ENCODE results near the gene ANO6.
"Not testable (repeated sequence)": the region's sequence is repeated elsewhere in the genome, so short reads cannot be mapped to it uniquely, and the experiment has no call there.

The ANO6 gene

DNA sequence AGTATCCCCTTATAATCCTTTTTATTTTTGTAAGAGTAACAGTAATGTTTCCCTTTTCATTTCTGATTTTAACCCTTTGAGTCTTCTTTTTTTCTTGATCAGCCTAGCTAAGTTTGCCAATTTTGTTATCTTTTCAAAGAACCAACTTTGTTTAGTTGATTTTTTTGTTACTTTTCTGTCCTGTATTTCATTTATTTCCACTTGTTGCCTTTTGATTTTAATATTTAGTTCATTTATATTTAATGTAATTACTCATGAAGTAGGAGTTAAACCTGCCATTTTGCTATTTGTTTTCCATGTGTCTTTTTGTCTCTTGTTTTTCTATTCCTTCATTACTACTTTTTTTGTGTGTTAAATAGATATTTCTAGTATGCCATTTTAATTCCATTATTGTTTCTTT, 146.4 kb downstream of the ANO6 start:
- no peak for FAIRE-seq
- DNase-seq (ENCODE audit: extremely low spot score, insufficient read length, low read depth), result no peak

DNA sequence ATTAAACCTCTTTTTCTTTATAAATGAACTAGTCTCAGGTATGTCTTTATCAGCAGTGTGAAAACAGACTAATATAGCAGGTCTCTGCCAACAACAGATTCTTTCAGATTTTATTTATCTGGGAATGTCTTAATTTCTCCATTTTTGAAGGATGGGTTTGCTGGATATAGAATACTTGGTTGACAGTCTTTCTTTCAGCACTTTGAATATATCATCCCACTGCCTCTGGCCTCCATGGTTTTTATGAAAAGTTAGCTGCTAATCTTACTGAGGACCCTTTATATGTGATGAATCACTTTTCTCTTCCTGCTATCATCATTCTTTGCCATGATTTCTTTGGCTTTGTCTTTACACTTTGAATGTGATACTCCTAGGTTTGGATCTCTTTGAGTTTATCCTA, 148.0 kb downstream of the ANO6 start:
- no peak for DNase-seq (ENCODE audit: extremely low spot score, insufficient read length, low read depth)
- no peak for FAIRE-seq

- FAIRE-seq, result no peak
- DNase-seq (ENCODE audit: extremely low spot score, insufficient read length, low read depth), result no peak
Measured at GRCh38 chr12:45368841-45369489, 153.1 kb downstream of the ANO6 start.

DNA sequence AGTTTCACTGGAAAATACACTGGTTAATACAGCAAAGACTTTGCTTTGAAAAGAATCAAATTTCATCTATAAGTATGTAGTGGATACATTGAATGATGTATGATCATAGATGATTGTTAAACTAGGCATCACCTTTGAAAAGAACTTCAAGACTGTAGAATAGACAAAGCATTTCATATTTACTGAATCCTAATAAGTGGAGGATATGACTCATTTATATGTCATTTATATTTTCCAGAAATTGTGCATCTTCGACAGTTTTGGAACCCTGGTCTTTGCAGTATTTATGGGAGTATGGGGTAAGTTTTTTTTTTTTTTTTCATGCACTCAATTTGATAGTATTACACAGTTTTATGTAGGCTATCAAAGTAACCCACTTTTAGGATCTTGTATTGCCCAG, 161.9 kb downstream of the ANO6 start:
- DNase-seq (ENCODE audit: extremely low spot score, insufficient read length, low read depth) (no peak), FAIRE-seq (no peak)

DNA sequence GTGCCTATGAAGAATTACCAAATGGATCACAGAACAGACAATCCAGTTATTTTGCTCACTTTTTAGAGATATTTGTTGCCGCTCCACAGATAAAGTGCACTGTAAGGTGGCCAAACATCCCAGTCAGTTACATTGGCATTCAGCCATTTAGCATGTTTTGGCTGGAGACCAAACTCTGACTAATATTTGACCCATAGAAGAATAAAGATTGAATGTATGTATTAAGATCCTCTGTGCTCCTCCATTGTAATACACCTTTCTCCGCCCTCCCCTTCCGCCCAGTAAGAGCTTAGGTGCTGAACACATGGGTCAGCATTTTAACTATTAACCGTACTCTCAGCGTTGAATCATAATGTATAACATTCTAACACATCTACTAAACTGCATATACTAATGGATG, 163.4 kb downstream of the ANO6 start:
- FAIRE-seq (no peak), DNase-seq (ENCODE audit: extremely low spot score, insufficient read length, low read depth) (no peak)

DNA sequence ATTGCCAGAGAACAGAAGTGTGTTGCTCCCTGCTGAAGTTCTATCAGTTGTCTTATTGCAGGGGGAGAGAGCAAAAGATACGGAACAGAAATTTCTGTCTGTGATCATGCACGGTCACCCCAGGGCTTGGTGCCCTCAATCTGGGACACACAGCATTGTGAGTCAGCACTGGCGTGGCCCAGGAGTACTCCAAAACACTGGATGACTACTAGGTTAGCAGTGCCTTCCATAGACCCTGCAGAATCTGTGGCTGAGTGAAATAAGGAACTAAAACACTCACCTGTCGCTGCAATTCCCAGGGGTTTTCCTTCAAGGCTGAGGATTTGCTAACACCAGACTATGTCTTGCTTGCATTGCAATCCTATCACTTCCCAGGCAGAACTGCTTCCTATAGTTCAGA, 165.5 kb downstream of the ANO6 start:
- FAIRE-seq, result no peak
- no peak for DNase-seq (ENCODE audit: extremely low spot score, insufficient read length, low read depth)

DNA sequence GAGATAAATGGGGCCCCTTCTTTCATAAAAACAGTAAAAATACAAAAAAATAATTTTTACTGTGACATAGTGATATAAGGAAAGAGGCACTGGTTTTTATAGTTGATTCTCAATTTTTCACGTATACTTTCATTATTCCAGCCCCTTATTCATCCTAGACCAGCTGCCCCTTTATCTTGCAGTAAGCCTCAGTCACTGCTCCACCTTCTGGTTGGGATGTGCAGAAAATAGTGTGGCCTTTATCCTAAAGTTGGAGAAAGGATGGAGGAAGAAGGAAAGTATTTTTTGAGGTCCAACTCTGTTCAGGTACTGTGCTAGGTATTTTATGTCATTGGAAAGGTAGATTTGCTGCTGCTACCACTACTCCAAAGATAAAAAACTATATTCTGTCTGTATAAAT, 172.7 kb downstream of the ANO6 start:
- FAIRE-seq, result no peak

GRCh38 chr12:45389426-45389825, 173.5 kb downstream of the ANO6 start:
- FAIRE-seq, result no peak
- DNase-seq (ENCODE audit: extremely low spot score, insufficient read length, low read depth), result no peak

More for the DNA sequence above, 172.7 kb downstream of the ANO6 start:
- no peak for DNase-seq (ENCODE audit: extremely low spot score, insufficient read length, low read depth)

GRCh38 chr12:45397499-45397898, 181.6 kb downstream of the ANO6 start:
- FAIRE-seq; DNase-seq (ENCODE audit: extremely low spot score, insufficient read length, low read depth): not testable (repeated sequence)

DNA sequence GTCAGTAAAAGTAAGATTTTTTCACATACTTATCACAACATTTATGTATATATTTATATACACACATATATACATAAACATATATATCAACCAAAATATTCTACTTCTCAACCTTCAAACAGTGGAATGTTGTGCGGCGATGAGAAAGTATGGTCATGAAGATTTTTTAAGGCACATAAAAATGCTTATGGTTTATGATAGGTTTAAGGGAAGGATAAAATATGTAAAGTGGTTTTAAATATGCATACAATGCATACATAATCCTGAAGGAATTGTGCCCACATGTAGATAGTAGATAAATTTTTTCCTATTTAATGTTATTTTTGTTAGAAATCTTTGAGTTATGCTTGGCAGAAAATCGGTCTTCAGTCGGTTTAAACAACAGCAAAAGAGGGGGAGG, 182.7 kb downstream of the ANO6 start:
- DNase-seq (ENCODE audit: extremely low spot score, insufficient read length, low read depth) (no peak), FAIRE-seq (no peak)

DNA sequence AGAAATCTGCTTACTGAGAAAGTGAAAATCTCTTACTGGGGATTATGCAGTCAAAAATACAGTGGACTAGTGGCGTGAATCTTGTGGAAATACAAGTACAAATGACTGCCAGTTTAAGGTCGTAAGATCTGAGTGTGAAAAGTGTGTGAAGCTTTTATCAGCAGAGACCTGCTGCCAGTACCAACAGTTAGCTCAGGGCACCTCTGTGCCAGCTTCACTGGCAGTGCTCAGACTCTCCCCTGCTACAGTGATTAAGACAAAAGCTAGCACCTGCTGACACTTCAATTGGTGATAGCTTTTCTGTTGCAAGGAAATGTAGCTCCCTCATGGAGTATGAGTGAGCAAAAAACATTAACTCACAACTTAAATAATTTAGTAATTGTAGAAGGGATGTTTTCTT, 185.1 kb downstream of the ANO6 start:
- DNase-seq (ENCODE audit: extremely low spot score, insufficient read length, low read depth) (no peak), FAIRE-seq (no peak)

DNA sequence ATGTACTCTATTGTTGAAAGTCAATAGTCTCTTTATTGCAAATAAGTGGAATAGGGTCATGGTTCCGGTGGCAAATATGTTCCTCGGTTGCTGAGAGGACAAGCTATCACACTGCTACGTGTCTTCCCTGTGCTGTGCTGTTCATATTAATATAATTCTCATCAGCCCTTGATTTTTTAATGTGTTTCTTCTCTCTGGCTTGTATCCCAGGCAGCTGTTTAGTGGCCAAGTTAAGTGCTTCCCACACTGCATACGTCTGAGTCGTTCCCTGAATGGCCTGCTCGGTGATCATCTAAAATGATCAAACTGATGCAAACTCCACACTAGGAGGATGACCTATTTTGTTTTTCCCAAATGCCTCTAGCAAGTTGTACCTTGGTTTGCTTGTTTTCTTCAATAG, 186.4 kb downstream of the ANO6 start:
- DNase-seq (ENCODE audit: extremely low spot score, insufficient read length, low read depth) (no peak), FAIRE-seq (no peak)

- DNase-seq (ENCODE audit: extremely low spot score, insufficient read length, low read depth) (no peak), FAIRE-seq (no peak)
Measured at GRCh38 chr12:45406988-45407850, 191.3 kb downstream of the ANO6 start.

DNA sequence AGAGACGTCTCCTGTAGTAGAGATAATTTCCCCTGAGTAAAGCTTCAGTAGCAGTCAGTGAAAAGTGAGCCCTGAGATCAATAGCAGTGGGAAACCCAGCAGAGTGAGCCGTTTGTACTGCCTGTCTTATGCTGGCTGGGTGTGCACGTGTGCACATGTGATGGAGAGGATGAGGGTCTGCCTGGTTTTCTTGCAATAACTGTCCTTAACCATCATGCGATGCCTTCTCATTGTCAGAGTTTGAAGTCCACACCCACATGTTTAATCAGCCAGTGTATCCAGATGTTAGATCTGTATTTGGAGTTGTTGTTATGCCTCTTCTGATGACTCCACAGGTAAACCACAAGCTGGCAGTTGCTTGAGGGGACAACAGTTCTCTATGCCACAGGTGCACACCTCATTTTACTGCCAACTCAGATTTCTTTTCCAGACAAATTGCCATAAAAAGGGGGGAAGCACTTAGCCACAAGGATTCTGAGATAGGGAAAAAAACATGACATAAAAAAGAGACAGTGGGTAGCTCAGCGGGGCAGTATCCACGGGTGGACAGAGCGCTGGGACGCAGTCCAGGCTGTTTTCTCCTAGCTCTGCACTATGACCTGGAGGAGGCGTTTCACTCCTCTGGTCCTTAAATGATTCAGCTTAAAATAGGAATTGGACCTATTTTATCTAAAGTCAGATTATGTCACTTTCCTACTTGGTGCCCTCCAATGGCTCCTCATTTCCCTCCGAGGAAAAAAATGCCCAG, 192.3 kb downstream of the ANO6 start:
- no peak for FAIRE-seq
- no peak for DNase-seq (ENCODE audit: extremely low spot score, insufficient read length, low read depth)

GRCh38 chr12:45408729-45409114, 192.8 kb downstream of the ANO6 start:
- FAIRE-seq (no peak), DNase-seq (ENCODE audit: extremely low spot score, insufficient read length, low read depth) (no peak)

DNA sequence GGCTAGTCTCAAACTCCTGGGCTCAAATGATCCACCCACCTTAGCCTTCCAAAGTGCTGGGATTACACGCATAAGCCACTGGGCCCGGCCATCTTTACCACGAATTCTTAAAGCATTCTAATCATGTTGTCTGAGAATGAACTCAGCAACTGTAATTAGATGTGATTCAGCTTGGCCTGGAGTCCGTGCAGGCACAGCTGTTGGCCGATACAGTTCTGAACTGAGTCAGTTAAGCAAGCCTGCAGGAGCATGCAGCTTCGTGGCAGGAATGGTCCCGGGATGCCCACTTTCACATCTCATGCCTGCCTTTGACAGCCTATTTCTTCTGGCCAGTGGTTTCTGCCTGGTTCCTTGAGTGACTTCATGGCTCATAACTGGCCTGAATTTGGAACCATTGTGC, 194.1 kb downstream of the ANO6 start:
- FAIRE-seq, result no peak
- no peak for DNase-seq (ENCODE audit: extremely low spot score, insufficient read length, low read depth)

- no peak for DNase-seq (ENCODE audit: extremely low spot score, insufficient read length, low read depth)
- FAIRE-seq, result no peak
Measured at GRCh38 chr12:45411626-45412025, 195.7 kb downstream of the ANO6 start.

DNA sequence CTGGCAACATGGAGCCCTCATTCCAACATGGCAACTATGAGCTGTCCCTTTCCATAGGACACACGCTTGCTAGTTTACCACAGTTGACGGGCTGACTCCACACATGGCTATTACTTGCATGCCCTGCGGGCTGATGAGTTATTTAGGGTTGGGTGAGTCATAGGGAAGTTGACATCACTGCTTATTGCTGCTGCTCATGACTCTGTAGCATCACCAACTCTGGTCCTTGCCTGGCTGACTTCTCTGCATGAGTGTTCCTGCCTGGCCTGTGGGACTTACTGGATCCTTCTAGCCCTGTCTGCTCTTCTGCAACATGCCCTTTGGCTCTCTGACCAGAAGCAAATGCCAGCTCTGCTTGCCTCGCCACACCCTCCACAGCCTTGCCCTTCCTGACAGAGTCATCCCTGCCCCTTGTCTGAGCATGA, 199.5 kb downstream of the ANO6 start:
- DNase-seq (ENCODE audit: extremely low spot score, insufficient read length, low read depth), result no peak
- FAIRE-seq, result peak; percentile 65

DNA sequence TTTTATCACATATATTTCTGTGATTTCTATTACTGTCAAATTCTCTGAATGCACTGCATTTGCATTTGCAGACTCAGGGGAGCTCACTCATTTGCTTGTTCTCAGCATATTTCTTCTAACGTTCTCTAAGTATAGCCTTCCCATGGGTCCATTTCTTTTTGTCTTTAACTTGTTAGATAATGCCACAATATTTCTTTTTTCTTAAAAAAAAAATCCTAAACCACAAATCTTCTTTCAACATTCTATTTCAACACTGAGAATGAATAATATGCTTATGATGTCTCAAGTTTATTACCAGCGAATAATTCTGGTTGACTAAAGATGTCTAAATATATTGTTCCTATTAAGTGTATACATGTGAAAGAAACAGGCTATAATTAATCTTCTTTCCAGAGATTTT, 200.2 kb downstream of the ANO6 start:
- DNase-seq (ENCODE audit: extremely low spot score, insufficient read length, low read depth), result no peak
- no peak for FAIRE-seq

DNA sequence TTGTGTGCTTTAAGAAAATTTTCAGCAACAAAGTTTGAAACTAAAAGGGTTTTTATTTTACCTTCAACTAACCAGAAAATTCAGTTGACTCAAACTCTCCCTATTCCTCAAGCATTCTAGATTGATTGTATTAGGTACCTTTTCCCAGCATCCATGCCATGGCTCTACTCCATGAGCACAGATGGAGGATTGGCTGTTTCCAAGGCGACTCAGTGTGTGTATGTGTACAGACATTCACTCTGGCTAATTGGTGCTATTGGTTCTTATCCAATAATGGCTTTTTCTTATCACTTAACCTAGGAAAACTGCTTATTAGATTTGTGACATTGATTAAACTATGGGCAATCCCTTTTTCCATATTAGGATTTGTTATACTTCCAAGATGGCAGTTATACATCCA, 202.6 kb downstream of the ANO6 start:
- DNase-seq (ENCODE audit: extremely low spot score, insufficient read length, low read depth) (no peak), FAIRE-seq (no peak)

GRCh38 chr12:45419317-45419814, 203.5 kb downstream of the ANO6 start:
- DNase-seq (ENCODE audit: extremely low spot score, insufficient read length, low read depth) (no peak), FAIRE-seq (no peak)
